Non-pigmented ciliary epithelial cell (primary cell): ENCODE measurements around the gene SF3A2.

ENCODE experiments used
- DNase-seq: peaks from one replicate; pipeline ENCODE4 v3.0.0-alpha.2; 2010; ENCODE audit warnings: low read depth

The SF3A2 gene

GRCh38 chr19:2240881-2241760, 4.5 kb downstream of the SF3A2 start:
- no peak for DNase-seq

GRCh38 chr19:2242092-2242537, 5.5 kb downstream of the SF3A2 start:
- DNase-seq, result no peak

- DNase-seq, result no peak
Observed at GRCh38 chr19:2242816-2243215, 6.2 kb downstream of the SF3A2 start.

GRCh38 chr19:2243274-2244124, 6.9 kb downstream of the SF3A2 start:
- DNase-seq, result no peak

- no peak for DNase-seq
Observed at GRCh38 chr19:2244125-2244411, 7.4 kb downstream of the SF3A2 start.

- no peak for DNase-seq
Observed at GRCh38 chr19:2244486-2244885, 7.9 kb downstream of the SF3A2 start.

GRCh38 chr19:2245273-2245672, 8.6 kb downstream of the SF3A2 start:
- DNase-seq, result no peak

- DNase-seq, result no peak
Observed at GRCh38 chr19:2246014-2246620, 9.5 kb downstream of the SF3A2 start.

- no peak for DNase-seq
Observed at GRCh38 chr19:2246801-2247361, 10.3 kb downstream of the SF3A2 start.

GRCh38 chr19:2247433-2248101, 10.9 kb downstream of the SF3A2 start:
- no peak for DNase-seq

- DNase-seq, result no peak
Observed at GRCh38 chr19:2248136-2249009, 11.7 kb downstream of the SF3A2 start.

GRCh38 chr19:2249010-2249866, 12.6 kb downstream of the SF3A2 start, which contains the start of gene AMH:
Gene AMH, plus strand, starts transcription at chr19:2249323. Its CDS starts 10 bp downstream, at chr19:2249333.
- no peak for DNase-seq

GRCh38 chr19:2249880-2250765, 13.5 kb downstream of the SF3A2 start:
- no peak for DNase-seq

GRCh38 chr19:2250766-2251105, 14.1 kb downstream of the SF3A2 start:
- DNase-seq, result no peak

- no peak for DNase-seq
Observed at GRCh38 chr19:2251106-2252054, 14.8 kb downstream of the SF3A2 start.

GRCh38 chr19:2252055-2252796, 15.6 kb downstream of the SF3A2 start:
- DNase-seq, result no peak

GRCh38 chr19:2252797-2253105, 16.1 kb downstream of the SF3A2 start:
- DNase-seq, result no peak
